HuH-7.5 (cell line): ENCODE data around the gene TEAD3.
"Not testable (repeated sequence)": the region's sequence is repeated elsewhere in the genome, so short reads cannot be mapped to it uniquely, and the experiment has no call there.

Experiments used
- DNase-seq: peaks from one replicate; pipeline ENCODE4 v3.0.0; 2011; ENCODE audit warnings: low spot score

TEAD3 gene

GRCh38 chr6:35449287-35449881, 47.5 kb downstream of the TEAD3 start:
- peak; percentile 70 for DNase-seq

DNA sequence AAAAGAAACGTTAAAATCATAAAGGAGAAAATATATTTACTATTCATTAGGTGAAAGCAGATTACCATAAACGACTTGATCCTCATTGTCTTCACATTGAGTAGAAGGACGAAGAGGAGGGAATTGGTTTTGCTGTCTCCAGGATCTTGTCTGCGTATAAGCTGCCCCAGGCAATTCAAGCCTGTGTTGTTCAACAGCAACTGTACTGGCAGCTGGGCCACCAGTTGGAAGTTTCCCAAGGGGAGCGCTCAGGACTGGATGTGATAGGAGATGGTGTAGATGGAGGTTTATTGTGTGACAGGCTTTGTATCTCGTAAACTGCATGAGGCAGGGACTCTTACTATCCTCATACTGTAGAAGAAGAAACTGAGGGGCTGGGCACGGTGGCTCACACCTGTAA, 48.7 kb downstream of the TEAD3 start:
- DNase-seq = no peak

DNA sequence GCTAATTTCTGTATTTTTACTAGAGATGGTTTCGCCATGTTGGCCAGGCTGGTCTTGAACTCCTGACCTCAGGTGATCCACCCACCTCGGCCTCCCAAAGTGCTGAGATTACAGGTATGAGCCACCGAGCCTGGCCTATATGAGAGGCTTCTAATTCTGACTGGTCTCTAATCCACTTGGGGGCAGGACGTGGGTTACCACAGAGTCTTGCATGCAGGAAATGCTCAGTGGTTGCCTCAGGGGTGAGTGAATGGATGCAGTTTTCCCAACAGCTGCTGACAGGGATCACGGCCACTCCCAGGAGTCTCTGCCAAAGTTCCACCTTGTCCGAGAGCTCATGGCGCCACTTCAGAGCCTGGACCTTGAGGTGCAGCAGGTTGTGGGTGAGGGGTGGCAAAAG, 51.2 kb downstream of the TEAD3 start:
- no peak for DNase-seq

DNA sequence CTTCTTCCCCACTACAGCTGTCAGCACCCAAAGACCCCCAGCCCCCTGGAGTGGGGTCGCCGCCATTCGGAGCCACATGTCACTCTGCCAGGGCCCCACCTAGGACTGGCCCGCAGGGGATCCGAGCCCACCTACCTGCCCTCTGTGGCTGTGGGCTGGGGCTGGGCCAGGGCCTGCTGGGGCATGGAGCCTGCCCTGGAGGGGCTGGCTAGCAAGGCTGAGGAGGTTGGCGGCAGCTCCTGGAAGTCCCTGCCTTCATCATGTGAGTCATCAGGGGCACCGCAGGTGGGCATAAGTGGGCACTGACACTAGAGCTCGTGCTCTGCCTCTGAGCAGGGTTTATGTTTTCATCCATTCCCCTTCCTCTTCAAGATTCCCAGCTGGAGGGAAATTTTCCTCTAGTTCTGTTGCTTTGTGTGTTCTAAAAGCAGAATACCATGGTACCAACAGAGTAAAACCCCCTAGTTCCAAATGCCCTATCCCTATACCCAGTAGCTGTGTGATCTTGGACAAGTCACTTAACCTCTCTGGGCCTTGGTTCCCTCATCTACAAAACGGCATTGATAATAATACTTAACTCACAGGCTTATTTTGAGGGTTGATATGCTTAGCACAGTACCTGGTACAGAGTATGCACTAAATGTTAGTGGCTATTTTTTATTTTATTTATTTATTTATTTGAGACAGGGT, 53.4 kb downstream of the TEAD3 start:
- no peak for DNase-seq

DNA sequence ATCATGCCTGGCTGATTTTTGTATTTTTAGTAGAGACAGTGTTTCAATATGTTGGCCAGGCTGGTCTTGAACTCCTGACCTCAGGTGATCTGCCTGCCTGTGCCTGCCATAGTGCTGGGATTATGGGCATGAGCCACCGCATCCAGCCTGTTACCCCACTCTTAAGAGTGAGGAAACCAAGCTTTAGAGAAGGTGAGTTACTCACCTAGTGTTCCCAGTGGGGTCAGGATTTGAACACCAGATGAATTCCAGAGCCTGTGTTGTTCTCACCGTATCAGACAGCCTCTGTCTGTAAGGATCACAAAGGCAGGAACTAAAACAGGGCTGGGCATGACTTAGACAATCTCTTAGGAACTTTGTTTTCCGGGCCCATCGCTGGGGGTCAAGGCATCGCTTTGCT, 54.2 kb downstream of the TEAD3 start:
- DNase-seq = no peak

- DNase-seq = no peak
Observed at GRCh38 chr6:35441642-35442041, 55.2 kb downstream of the TEAD3 start.

GRCh38 chr6:35441205-35441604, 55.7 kb downstream of the TEAD3 start:
- no peak for DNase-seq

- DNase-seq = no peak
Observed at GRCh38 chr6:35439308-35439707, 57.6 kb downstream of the TEAD3 start.

DNA sequence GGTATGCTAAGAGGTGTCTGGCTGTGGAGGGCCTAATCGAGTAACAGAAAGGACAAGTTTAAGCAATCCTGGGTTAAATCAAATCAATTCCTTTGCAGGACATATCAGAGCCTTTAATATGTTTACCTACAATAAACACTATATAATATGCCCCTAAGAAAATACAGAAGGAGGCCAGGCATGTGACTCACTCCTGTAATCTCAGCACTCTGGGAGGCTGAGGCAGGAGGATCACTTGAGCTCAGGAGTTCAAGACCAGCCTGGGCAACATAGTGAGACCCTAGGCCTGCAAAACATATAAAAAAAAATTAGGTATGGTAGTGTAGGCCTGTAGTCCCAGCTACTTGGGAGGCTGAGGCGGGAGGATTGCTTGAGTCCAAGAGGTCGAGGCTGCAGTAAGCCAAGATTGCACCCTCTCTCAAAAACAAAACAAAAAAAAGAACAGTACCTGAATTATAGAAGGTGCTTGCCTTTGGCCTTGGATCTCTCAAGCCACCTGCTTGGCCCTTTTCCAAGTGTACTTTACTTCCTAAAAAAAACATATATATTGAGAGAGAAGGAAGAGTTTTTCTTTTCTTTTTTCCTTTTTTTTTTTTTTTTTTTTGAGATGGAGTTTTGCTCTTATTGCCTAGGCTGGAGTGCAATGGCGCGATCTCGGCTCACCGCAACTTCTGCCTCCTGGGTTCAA, 58.4 kb downstream of the TEAD3 start:
- not testable (repeated sequence) for DNase-seq

- no peak for DNase-seq
Observed at GRCh38 chr6:35436071-35436857, 60.6 kb downstream of the TEAD3 start.

- DNase-seq = no peak
Observed at GRCh38 chr6:35435074-35435837, 61.6 kb downstream of the TEAD3 start.

GRCh38 chr6:35432702-35433101, 64.2 kb downstream of the TEAD3 start:
- not testable (repeated sequence) for DNase-seq

GRCh38 chr6:35432291-35432690, 64.6 kb downstream of the TEAD3 start:
- no peak for DNase-seq

- no peak for DNase-seq
Observed at GRCh38 chr6:35429463-35429862, 67.4 kb downstream of the TEAD3 start.

DNA sequence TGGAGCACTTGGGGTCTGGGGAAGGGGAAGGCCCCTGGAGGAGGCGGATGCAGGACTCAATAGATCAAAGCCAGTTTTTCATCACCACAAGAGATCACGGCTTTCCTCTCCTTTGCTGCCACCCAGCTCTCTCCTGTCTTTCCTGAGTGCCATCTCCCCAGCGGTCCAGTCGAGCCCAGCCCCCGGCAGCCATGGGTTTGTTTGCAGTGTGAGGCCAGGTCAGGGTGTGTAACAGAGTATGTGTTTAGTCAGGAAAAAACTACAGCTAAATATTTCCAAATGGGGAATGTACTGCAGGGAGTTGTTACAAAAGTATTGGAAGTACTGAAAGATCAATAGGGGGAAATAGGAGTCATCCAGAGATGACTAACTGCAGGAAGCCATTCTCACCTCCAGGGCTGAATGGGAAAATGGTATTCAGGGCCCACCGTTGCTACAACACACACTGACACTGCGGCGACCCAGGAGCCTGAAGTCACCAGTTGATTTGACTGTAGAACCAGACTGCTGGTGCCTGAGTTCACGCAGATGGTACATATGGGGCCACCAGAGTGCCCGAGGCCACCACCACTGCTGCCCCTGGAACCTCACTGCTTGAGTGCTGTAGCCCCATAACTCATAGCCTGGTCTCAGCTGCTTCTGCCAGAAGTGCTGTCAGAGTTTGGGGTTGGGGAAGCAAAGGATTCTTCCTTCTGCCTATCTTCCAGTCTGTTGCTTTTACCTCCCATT, 68.3 kb downstream of the TEAD3 start:
- peak; percentile 49 for DNase-seq

GRCh38 chr6:35427851-35428321, 69.0 kb downstream of the TEAD3 start:
- DNase-seq = no peak

DNA sequence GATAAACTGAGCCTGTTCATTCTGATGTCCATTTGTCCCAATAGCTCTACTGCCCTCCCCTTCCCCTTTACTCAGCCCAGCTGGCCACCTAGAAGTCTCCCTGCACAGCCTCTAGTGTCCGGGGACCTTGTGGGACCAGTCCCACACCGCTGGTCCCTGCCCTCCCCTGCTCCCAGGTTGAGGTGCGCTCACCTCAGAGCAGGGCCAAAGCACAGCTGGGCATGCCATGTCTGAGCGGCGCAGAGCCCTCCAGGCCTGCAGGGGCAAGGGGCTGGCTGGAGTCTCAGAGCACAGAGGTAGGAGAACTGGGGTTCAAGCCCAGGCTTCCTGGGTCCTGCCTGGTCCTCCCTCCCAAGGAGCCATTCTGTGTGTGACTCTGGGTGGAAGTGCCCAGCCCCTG, 69.4 kb downstream of the TEAD3 start:
- DNase-seq = no peak

DNA sequence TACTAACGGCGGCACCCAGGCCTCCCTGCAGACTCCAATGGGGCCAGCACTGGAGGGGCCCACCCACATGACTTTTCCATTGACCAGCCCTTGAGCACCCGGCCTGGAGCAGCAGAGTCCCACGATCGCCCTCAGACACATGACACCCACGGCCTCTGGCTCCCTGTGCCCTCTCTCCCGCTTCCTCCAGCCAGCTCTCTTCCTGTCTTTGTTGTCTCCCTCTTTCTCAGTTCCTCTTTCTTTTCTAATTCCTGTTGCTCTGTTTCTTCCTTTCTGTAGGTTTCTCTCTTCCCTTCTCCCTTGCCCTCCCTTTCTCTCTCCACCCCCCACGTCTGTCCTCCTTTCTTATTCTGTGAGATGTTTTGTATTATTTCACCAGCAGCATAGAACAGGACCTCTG, 70.8 kb downstream of the TEAD3 start:
- no peak for DNase-seq

GRCh38 chr6:35425284-35425683, 71.6 kb downstream of the TEAD3 start:
- no peak for DNase-seq
